GM19397 (cell line): ENCODE measurements around the gene UBE3D.
"Not testable (repeated sequence)": the region's sequence is repeated elsewhere in the genome, so short reads cannot be mapped to it uniquely, and the experiment has no call there.

Source experiments
- ATAC-seq: cut with Tn5 transposase; IDR thresholded peaks from one replicate; pipeline ENCODE4 v1.9.1; 2021; ENCODE audit warnings: mild to moderate bottlenecking, moderate library complexity; ENCODE audit not compliant: unreplicated experiment

UBE3D gene

DNA sequence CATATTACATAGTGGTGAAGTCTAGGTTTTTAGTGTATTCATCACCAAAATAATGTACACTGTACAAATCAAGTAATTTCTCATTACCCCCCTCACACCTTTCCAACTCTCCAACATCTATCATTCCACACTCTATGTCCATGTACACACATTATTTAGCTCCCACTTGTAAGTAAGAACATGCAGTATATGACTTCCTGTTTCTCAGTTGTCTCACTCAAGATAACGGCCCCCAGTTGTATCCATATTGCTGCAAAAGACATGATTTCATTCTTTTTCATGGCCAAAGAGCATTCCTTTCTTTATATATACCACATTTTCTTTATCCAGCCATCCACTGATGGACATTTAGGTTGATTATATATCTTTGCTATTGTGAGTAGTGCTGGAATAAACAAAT lies 86.0 kb downstream of the UBE3D start:
- no peak for ATAC-seq

DNA sequence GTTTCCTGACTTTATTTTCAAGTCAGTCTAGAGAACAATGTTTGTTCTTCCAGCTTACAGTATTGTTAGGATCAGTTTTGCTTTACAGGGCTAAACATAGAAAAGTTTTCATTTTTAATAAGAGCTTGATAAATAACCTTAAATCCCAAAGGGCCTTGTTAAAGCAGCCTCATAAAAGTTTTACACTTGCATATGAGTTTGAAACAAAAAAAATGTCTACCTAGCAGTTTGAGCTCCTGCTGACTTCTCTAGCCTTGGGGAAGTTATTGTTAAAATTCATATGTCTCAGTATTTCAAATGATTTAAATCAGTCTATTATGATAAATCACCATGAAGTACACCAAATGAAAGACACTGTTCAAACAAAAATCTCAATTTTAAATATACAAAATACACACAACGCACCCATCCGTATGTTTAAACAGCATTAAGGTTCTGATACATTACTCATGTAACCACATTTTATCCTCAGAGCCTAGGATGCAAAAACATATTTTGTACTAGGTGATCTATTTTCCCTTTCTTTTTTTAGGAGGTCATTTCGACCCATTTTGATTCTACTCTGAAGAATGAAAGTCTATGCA lies 87.2 kb downstream of the UBE3D start:
- ATAC-seq = no peak

DNA sequence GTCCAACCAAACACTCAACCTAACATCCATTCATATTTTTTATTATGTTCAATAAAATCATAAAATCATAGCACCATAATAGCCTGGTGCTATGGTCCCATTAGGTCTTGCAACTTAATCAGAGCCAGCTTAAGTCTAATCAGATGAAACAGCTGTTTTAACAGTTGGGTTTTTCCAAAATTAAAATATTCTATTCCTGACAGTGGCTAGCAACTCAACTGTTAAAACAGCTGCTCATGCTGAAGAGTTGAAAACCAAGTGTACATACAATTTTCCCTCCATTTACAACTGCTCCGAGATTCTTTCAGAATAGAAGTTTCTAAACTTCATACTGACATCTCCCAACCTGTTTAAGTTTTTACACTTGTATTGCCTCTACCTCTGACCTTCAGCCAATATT lies 89.5 kb downstream of the UBE3D start:
- ATAC-seq = no peak

DNA sequence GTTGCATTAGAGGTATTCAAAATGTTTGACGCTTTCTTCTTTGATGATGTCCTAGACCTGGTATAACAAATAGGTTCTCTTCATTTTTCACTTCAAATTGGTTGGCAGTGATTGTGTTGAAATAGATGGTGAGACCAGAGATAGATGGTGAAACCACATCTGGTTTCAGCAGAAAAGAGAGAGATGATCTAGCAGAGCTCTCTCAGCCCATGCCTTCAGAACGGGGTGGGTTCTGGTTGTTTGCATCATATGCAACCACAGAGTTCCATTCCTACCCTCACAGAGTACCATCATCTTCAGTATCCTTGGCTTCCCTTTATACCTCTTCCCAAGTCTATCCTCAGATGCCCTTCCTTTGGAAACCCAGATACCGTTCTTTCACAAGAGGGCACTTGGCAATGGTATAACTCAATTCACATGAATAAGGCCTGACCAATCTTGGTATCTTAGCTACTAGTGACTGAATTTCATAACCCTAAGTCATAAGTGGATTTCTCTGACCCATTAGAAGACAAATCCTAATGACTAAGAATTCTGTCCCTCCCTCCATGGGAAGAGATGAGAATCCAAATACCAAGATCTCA lies 93.7 kb downstream of the UBE3D start:
- ATAC-seq = no peak

DNA sequence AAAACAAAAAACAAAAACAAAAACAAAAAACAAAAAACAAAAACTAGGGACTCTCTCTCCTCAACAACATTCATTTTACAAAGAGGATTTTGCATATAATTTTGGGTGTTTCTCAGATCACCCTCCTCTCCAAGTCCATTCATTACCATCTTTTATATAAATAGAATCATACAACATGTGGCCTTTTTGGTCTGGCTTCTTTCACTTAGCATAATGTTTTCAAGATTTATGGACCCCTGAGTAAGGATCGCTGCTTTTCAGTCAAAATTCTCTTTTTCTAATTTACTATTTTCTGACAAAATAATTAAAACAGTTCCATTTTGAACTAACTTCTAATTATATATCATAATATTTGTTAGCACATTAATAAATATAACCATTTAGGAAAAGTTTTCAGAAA lies 94.8 kb downstream of the UBE3D start:
- no peak for ATAC-seq

DNA sequence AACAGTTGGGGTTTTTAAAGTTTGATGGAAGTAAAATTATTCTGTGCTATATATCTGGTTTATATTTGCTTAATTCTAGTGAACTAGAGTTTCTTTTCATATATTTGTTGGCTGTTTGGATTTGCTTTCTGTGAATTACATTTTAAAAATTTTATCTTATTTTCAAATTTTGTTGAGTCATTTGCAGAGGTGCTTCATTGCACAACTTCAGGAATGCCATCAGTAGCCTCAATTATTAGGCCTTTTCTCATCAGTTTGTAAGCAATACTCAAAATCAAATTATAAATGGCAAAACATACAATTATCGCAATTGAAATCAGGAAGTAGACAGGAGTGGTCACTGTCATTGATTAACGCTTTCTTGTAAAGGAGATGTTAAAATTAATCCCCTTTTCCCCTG lies 96.9 kb downstream of the UBE3D start:
- no peak for ATAC-seq

DNA sequence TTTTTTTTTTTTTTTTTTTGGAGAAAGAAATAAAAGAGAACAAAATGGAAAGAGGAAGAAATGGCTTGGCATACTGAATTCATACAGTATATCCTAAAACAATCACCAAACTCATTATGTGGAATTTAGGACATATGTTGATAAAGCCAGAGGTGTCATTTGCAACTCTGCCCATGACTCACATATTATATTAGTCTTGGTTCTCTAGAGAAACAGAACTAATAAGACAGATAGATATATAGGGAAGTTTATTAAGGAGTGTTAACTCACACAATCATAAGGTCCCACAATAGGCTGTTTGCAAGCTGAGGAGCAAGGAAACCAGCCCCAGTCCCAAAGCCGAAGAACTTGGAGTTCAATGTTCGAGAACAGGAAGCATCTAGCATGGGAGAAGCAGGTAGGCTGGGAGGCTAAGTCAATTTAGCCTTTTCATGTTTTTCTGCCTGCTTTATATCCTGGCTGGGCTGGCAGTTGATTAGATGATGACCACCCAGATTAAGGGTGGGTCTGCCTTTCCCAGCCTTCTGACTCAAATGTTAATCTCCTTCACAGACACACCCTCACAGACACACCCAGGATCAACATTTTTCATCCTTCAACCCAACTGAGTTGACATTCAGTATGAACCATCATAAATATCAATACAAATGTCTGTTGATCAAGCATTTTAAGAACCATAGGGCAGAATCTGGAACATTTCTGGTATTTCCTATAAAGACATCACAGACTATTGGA lies 102.3 kb downstream of the UBE3D start:
- ATAC-seq = no peak

DNA sequence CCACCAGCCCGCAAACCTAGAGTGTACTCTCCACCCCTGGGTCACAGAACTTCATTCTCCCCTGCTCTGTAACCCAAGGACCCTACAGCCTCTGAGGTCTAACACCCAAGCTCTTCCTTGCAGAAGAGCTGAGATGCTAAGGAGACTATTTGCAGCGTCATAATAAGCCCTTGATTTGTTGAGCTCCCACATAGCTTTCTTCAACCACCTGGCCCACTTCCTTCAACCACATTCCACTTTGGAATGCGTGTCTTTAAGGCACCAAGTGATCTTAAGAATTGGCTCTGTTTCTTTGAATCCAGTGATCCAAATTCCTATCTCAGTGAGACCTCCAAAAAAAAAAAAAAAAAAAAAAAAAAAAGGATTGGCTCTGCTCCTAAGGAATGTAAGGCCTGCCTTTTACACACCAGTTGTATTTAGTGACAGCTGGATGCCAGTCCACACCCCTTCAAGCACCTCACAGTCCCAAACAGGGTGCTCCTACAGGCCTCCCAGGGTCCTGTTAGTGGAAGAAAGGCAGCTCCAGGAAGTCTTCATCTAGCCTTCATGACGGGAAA lies 106.2 kb downstream of the UBE3D start:
- ATAC-seq = no peak

DNA sequence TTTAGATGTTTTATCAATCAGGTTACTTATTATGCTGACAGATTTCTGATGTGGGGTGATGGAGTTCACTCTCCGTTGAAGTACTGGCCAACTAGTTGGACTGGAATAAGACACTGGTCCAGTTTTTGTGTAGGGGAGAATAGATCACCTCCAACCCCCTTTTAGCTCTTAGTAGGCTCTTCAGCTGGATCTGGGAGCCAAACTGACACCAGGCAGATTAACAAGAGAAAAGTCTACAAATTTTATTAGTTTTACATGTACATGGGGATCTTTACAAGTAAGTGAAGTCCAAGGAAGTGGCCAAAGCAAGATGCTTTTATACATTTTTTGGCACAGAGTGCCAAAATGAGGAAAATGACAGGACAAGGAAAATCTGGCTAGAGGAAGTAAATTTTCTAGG lies 107.1 kb downstream of the UBE3D start:
- no peak for ATAC-seq

DNA sequence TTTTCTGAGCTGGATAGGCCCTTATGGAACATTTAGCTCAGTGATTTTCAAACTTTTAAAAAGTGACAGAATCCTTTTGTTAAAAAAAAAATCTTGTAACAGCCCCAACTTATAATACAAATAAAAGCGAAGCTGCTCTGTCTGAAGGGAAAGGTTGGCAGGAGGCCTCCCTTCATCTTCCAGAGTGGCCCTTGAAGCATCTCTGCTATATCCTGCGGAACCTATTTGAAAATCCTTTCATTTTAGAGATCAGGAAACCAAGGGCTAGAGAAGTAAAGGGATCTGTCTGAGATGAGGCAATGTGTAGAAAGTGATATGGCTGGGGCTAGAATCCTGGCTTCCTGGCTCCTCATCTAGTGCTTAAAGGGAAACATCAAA lies 107.8 kb downstream of the UBE3D start:
- ATAC-seq = no peak

DNA sequence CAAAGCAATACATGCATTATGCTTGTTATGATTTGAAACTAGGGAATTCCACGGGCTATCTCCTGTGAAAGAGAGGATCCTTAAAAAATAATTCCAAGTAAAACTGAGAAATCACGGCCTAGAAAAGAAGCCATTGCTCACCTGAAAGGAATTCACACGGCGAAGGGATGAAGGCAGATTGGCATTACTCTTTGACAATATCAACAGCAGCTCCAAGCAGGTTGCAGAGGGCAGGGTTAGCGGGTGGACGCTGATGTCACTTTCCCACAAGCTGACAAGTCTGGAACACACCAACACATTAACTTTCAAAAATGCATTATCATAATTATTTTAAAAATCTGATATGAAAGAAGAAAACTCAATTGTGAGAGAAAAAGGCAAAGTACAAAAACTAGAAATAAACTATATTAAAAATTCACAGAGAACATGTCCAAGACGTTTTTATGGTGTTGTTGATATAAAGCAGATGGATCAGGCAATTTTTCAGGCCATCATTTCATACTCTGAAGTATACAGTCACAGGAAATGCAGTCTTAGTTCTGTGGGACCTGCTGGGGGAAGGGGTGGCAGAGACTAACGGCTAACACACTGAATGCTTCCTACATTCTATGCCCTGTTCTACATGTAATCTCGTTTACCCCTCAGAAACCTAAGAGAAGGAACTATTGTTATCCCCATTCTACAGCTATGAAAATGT lies 108.3 kb downstream of the UBE3D start:
- ATAC-seq = no peak

DNA sequence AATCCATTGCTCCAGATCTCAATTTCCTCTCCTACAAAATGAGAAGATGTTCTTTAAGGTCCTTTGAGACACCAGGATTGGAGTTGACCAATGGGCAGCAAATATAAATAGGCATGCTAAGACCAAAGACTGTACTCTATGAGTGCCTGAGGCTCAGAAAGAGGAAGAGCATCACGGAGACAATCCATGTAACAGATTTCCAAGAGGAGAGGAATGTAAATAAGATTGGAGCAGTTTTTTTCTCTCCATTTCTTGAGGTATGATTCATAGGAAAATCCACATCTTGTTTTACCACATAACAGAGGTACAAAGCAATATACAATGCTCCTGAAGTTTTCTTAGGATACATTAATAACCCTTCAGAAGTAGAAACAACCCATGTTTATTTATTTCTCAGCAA lies 109.8 kb downstream of the UBE3D start:
- no peak for ATAC-seq

DNA sequence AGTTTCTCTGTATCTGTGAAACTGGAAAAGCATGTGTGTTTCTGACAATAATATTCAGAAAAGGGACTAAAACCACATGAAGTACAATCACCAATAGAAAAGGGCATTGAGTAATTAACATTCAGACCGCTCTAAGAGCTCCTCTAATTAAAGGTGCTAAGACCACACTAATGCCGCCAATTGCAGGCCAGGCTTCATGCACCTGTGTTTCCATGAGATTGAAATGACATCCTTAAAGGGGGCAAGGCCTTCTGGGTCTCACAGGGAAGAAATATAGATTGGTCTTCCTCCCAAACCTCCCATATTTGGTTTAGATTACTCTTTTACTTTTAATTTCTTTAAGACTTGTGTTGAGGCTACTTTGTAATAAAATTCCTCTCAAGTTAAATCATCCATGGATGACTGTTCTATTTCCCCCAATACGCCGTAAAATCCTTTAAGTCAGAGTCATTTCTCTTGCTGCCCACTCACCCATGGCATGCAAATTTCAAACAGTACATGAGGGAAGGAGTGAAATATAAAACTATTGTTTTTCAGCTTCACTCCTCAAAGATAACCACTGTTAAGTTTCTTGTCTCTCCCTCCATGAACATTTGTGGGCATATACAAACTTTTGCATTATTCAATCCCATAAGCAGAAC lies 110.6 kb downstream of the UBE3D start:
- peak; percentile 74 for ATAC-seq

DNA sequence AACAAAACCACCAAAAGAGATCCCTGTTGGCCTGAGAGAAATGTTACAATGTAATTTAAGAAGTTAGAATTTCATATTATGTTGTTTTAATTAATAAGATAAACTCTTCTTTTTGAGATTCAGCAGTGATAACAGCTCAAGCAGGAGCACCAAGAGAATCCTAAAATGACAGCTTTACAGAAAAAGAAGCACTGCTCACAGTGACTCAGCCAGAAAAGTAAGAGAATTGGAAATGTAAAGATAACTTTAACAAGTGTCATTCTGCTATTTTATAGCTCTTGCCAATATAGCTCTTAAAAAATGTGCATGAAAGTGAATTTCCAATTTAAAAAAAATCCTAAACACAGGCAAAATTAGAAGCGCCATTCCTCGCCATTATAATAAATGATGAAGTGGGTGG lies 111.3 kb downstream of the UBE3D start:
- no peak for ATAC-seq

DNA sequence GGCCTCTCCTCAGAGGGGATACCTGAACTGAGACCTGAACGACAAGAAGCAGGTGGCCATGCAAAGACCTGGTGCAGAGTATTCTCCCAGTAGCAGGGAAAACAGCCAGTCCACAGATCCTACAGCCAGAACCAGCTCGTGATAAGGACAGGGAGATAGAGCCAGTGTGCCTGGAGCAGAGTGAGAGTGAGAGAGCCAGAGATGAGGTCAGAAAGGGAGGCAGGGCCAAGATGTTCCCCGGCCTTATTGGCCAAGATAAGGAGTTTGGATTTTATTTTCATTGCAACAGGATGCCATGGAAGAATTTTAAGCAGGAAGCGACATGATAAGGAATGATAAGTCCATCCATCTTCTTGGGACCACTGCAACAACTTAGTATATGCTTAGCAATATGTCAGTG lies 111.8 kb downstream of the UBE3D start:
- ATAC-seq = no peak

DNA sequence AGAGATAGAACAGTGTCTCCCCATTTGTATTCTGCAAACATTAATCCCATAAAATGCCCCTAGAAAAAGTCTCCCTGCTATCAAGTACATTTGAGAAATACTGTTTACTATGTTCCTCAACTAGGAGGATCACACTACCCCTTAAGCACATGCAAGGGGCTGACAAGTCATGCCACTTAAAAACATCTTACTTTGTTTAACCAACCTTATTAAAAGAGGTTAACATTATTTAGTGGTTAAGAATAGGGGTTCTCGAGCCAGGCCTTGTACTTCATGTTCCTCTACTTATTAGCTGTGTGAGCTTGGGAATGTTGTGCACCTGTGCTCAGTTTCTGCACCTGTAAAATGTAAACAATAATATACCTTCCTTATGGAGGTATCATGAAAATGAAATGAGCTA lies 113.7 kb downstream of the UBE3D start:
- ATAC-seq = no peak

DNA sequence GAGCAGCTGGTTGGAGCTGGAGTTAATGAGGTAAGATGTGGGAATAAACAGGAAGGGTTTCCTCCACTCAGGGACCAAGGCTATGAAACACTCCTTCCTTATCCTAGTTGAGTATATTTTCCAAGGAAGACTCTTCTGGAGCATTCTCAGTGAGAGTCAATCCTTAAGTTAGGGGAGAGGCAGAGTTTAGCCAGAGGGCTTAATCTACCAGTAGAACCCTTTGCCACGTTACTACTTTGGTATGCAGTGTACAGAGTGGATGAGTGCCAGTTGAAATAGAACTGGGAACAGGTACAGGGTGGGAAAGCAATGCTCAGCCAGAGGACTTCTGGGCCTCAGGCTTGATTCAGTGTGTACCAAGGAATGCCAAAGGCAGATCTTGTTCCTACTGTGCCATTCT lies 114.3 kb downstream of the UBE3D start:
- no peak for ATAC-seq

DNA sequence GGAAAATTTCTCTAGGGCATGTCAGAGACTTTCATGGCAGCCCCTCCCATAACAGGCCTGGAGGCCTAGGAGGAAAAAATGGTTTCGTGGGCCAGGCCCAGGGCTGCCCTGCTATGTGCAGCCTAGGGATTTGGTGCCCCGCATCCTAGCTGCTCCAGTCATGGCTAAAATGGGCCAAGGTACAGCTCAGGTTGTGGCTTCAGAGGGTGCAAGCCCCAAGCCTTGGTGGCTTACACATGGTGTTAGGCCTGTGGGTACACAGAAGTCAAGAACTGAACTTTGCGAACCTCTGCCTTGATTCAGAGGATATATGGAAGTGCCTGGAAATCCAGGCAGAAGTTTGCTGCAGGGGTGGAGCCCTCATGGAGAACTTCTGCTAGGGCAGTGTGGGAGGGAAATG lies 134.7 kb downstream of the UBE3D start:
- not testable (repeated sequence) for ATAC-seq

DNA sequence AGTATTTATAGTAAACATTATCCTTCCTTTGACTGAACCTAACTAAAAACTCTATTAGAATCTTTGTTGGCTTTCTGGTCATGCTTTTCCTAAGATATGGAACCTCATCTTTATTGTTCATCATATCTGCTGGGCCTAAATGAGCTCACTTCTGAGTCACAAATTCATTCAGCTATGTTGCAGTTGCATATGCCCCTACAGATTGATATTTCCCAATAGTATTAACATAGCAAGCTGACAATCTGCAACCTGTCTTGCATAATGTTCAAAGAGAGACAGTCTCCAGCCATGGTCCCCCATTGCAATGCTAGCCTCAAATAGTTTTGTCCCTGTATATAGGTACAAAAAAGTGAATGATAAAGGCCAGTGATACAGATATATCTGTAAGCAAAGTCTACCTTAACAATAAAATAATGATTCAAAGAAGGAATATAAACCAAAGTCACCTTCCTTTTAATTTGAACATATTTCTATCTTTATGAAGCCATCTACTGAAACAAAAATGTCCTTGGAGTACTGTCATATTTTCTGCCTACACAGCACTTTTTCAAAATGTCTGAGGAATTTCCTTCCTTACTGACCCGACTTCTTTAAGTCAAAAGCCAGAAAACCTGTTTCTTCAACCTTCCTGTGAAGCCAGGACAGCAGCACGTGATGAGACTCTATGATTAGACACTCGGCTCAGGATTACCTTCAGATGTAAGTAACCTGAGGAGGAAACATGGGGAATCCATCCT lies 140.7 kb downstream of the UBE3D start:
- ATAC-seq = no peak

DNA sequence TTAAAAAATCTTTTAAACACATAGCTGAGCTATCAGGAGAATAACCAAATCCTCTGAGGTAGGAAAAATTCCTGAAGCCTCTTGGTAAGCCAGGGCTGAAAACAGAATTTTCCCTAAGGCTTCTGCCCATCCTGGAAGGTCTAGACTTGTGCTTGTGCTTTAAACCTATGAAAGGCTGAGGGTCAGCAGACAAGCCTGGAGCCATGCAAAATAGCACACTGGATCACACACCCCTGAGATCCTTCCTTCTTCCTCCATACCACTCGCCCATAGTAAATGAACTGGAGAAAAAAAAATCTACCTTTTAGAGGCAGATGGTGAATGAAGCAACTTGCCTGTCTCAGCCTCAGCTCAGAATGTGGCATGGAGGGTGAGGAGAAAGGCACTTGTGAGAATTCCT lies 144.4 kb downstream of the UBE3D start:
- no peak for ATAC-seq
